SK-N-SH treated with all-trans-retinoic acid at 6 μM for 48 hours (cell line): Measurements from ENCODE around the gene CDC20.

Experiments used
- ATAC-seq: fragments of 200-7000 bp; cut with Tn5 transposase; 3 replicates; pipeline ENCODE4 v1.9.1; 2020; ENCODE audit warnings: mild to moderate bottlenecking, moderate library complexity
- ARNTL ChIP-seq: fragments of 450-650 bp; formaldehyde crosslinking; IDR thresholded peaks from 2 replicates; pipeline ENCODE4 v1.5.0; 2020; ENCODE audit warnings: low read depth, mild to moderate bottlenecking, moderate library complexity, borderline replicate concordance
- CREB5 ChIP-seq: fragments of 250-450 bp; sonication (Bioruptor Pico); IDR thresholded peaks from 2 replicates; pipeline ENCODE4 v1.5.1; 2020; ENCODE audit warnings: low read depth, mild to moderate bottlenecking, moderate library complexity
- CSDC2 ChIP-seq: fragments of 250-450 bp; sonication (Bioruptor Pico); IDR thresholded peaks from 2 replicates; pipeline ENCODE4 v1.5.0; 2020; ENCODE audit warnings: mild to moderate bottlenecking, moderate library complexity
- ESRRG ChIP-seq: fragments of 250-450 bp; sonication (Bioruptor Pico); IDR thresholded peaks from 2 replicates; pipeline ENCODE4 v1.6.1; 2021; ENCODE audit warnings: mild to moderate bottlenecking
- GLIS3 ChIP-seq: fragments of 250-450 bp; sonication (Bioruptor Pico); IDR thresholded peaks from 2 replicates; pipeline ENCODE4 v1.5.0; 2020; ENCODE audit warnings: mild to moderate bottlenecking, moderate library complexity
- ISL1 ChIP-seq: fragments of 250-450 bp; sonication (Bioruptor Pico); IDR thresholded peaks from 2 replicates; pipeline ENCODE4 v2.1.2; 2022; ENCODE audit warnings: mild to moderate bottlenecking, moderate library complexity
- OSR1 ChIP-seq: fragments of 250-450 bp; sonication (Bioruptor Pico); IDR thresholded peaks from 2 replicates; pipeline ENCODE4 v1.8.0; 2022; ENCODE audit warnings: moderate library complexity, mild to moderate bottlenecking, inconsistent platforms
- PATZ1 ChIP-seq: fragments of 250-450 bp; sonication (Bioruptor Pico); IDR thresholded peaks from 2 replicates; pipeline ENCODE4 v1.8.0; 2020; ENCODE audit warnings: mild to moderate bottlenecking, moderate library complexity, borderline replicate concordance
- POU6F1 ChIP-seq: fragments of 250-450 bp; sonication (Bioruptor Pico); IDR thresholded peaks from 2 replicates; pipeline ENCODE4 v1.8.0; 2021; ENCODE audit warnings: low read depth, mild to moderate bottlenecking, moderate library complexity, borderline replicate concordance
- PPARA ChIP-seq: fragments of 250-450 bp; sonication (Bioruptor Pico); IDR thresholded peaks from 2 replicates; pipeline ENCODE4 v1.5.0; 2020; ENCODE audit warnings: mild to moderate bottlenecking, borderline replicate concordance
- RARB ChIP-seq: fragments of 250-450 bp; sonication (Bioruptor Pico); IDR thresholded peaks from 2 replicates; pipeline ENCODE4 v1.8.0; 2021; ENCODE audit warnings: mild to moderate bottlenecking, moderate library complexity
- SNAI2 ChIP-seq: fragments of 250-450 bp; sonication (Bioruptor Pico); IDR thresholded peaks from 2 replicates; pipeline ENCODE4 v1.5.0; 2020; ENCODE audit warnings: mild to moderate bottlenecking, moderate library complexity
- TCF4 ChIP-seq: fragments of 250-450 bp; sonication (Bioruptor Pico); IDR thresholded peaks from 2 replicates; pipeline ENCODE4 v1.8.0; 2021; ENCODE audit warnings: mild to moderate bottlenecking, moderate library complexity, borderline replicate concordance
- TOX ChIP-seq: fragments of 250-450 bp; sonication (Bioruptor Pico); IDR thresholded peaks from 2 replicates; pipeline ENCODE4 v1.8.0; 2021; ENCODE audit warnings: mild to moderate bottlenecking, moderate library complexity, borderline replicate concordance
- TSHZ2 ChIP-seq: fragments of 250-450 bp; sonication (Bioruptor Pico); IDR thresholded peaks from 2 replicates; pipeline ENCODE4 v1.5.0; 2020; ENCODE audit warnings: mild to moderate bottlenecking, moderate library complexity
- ZC3H10 ChIP-seq: fragments of 250-450 bp; sonication (Bioruptor Pico); IDR thresholded peaks from 2 replicates; pipeline ENCODE4 v1.5.1; 2021; ENCODE audit warnings: mild to moderate bottlenecking, moderate library complexity
- ZFP3 ChIP-seq: fragments of 250-450 bp; sonication (Bioruptor Pico); IDR thresholded peaks from 2 replicates; pipeline ENCODE4 v1.5.0; 2020; ENCODE audit warnings: mild to moderate bottlenecking, moderate library complexity
- ZFP30 ChIP-seq: fragments of 450-650 bp; formaldehyde crosslinking; IDR thresholded peaks from 2 replicates; pipeline ENCODE4 v1.5.0; 2022; ENCODE audit warnings: mild to moderate bottlenecking, moderate library complexity
- ZNF565 ChIP-seq: fragments of 450-650 bp; formaldehyde crosslinking; conservative IDR thresholded peaks from 2 replicates; pipeline ENCODE4 v1.5.0; 2020; ENCODE audit warnings: low read depth, mild to moderate bottlenecking, moderate library complexity
- ZNF8 ChIP-seq: fragments of 450-650 bp; formaldehyde crosslinking; IDR thresholded peaks from 2 replicates; pipeline ENCODE4 v1.5.0; 2020; ENCODE audit warnings: mild to moderate bottlenecking, moderate library complexity

Gene CDC20

GRCh38 chr1:43402089-43402865 is 43.5 kb downstream of the CDC20 start (continued):
- TF ChIP-seq PATZ1 (CRISPR knock-in tag) (no peak), PPARA (CRISPR knock-in tag) (no peak)

GRCh38 chr1:43404353-43404752 is 45.6 kb downstream of the CDC20 start:
- TF ChIP-seq OSR1 (no peak), ESRRG (CRISPR knock-in tag) (no peak), ZNF565 (CRISPR knock-in tag) (no peak), ARNTL (CRISPR knock-in tag) (no peak), SNAI2 (no peak), TOX (CRISPR knock-in tag) (no peak), ZC3H10 (CRISPR knock-in tag) (no peak), GLIS3 (CRISPR knock-in tag) (no peak), CREB5 (CRISPR knock-in tag) (no peak), ZFP3 (CRISPR knock-in tag) (no peak), ZNF8 (CRISPR knock-in tag) (no peak), ZFP30 (CRISPR knock-in tag) (no peak), CSDC2 (CRISPR knock-in tag) (no peak), PPARA (CRISPR knock-in tag) (no peak), ISL1 (CRISPR knock-in tag) (no peak), TSHZ2 (CRISPR knock-in tag) (no peak), RARB (CRISPR knock-in tag) (no peak), TCF4 (CRISPR knock-in tag) (no peak), PATZ1 (CRISPR knock-in tag) (no peak)
- no peak for ATAC-seq

- no peak for ATAC-seq
- no peak for TF ChIP-seq POU6F1
- TF ChIP-seq ARNTL (CRISPR knock-in tag) = no peak
Measured at GRCh38 chr1:43405219-43405875, 46.6 kb downstream of the CDC20 start.
